GM18873 (cell line): ENCODE results near the gene EPM2A.
"Not testable (repeated sequence)": the region's sequence is repeated elsewhere in the genome, so short reads cannot be mapped to it uniquely, and the experiment has no call there.

Experiments
- ATAC-seq: cut with Tn5 transposase; IDR thresholded peaks from one replicate; pipeline ENCODE4 v1.9.1; 2021; ENCODE audit warnings: mild to moderate bottlenecking, moderate library complexity, moderate number of reproducible peaks; ENCODE audit not compliant: unreplicated experiment, low FRiP score

The EPM2A gene

GRCh38 chr6:145735356-145736165 lies at the start of gene EPM2A:
Gene EPM2A, minus strand, starts transcription at chr6:145735520. Its CDS starts 22 bp downstream, at chr6:145735498.
- peak; percentile 82 for ATAC-seq

GRCh38 chr6:145784683-145785082 lies 49.4 kb upstream of the EPM2A start:
- ATAC-seq = no peak

GRCh38 chr6:145783796-145784195 lies 48.5 kb upstream of the EPM2A start:
- ATAC-seq = no peak

- no peak for ATAC-seq
These were observed 37.5 kb upstream of the EPM2A start for GRCh38 chr6:145772846-145773245.

GRCh38 chr6:145765449-145765848 lies 30.1 kb upstream of the EPM2A start:
- no peak for ATAC-seq

GRCh38 chr6:145763742-145764141 lies 28.4 kb upstream of the EPM2A start:
- no peak for ATAC-seq

- ATAC-seq = no peak
These were observed 26.3 kb upstream of the EPM2A start for GRCh38 chr6:145761584-145761983.

- no peak for ATAC-seq
These were observed 22.8 kb upstream of the EPM2A start for GRCh38 chr6:145758113-145758512.

- ATAC-seq = no peak
These were observed 20.9 kb upstream of the EPM2A start for GRCh38 chr6:145756170-145756662.

GRCh38 chr6:145755682-145756081 lies 20.4 kb upstream of the EPM2A start:
- ATAC-seq = no peak

GRCh38 chr6:145752638-145753037 lies 17.3 kb upstream of the EPM2A start:
- no peak for ATAC-seq

GRCh38 chr6:145749632-145750031 lies 14.3 kb upstream of the EPM2A start:
- ATAC-seq = no peak

- no peak for ATAC-seq
These were observed 10.5 kb upstream of the EPM2A start for GRCh38 chr6:145745861-145746260.

- ATAC-seq = no peak
These were observed 9.3 kb upstream of the EPM2A start for GRCh38 chr6:145744619-145745018.

- no peak for ATAC-seq
These were observed 8.0 kb upstream of the EPM2A start for GRCh38 chr6:145743332-145743731.

- not testable (repeated sequence) for ATAC-seq
These were observed 7.2 kb upstream of the EPM2A start for GRCh38 chr6:145742472-145742871.

- not testable (repeated sequence) for ATAC-seq
These were observed 4.4 kb upstream of the EPM2A start for GRCh38 chr6:145739685-145740084.

GRCh38 chr6:145738265-145738664 lies 2.9 kb upstream of the EPM2A start:
- ATAC-seq = no peak

- no peak for ATAC-seq
These were observed 1.4 kb upstream of the EPM2A start for GRCh38 chr6:145736661-145737144.

- peak; percentile 47 for ATAC-seq
These were observed 599 bp downstream of the EPM2A start for GRCh38 chr6:145734486-145735355.

- no peak for ATAC-seq
These were observed 1.5 kb downstream of the EPM2A start for GRCh38 chr6:145733810-145734209.
